IMR-90 (cell line): ENCODE results near the gene NHSL2. TPM values are rescaled to one million over a fixed set of nuclear protein-coding genes. Genes with fewer than 3 reads are reported as not detected.

Experiments used
- ATAC-seq: fragments of 200-7000 bp; cut with Tn5 transposase; 2 replicates; pipeline ENCODE4 v1.9.1; 2020; ENCODE audit warnings: low read depth, mild to moderate bottlenecking, moderate library complexity
- BruUV-seq: library from RNA; stranded (reverse); fragments of 400-500 nt; replicated peaks from 2 replicates; lab custom pipeline; 2021; lab: Mats Ljungman, UMichigan
- CTCF ChIA-PET: fragments of 300-600 bp; formaldehyde crosslinking; extraction: SDS; loops from one replicate; lab custom pipeline; 2021; ENCODE audit warnings: antibody characterized with exemption; lab: Yijun Ruan, JAX
- POLR2A ChIA-PET: fragments of 300-600 bp; sonication (Branson Sonifier 250); formaldehyde crosslinking; loops from one replicate; lab custom pipeline; 2022; ENCODE audit warnings: antibody characterized with exemption; ENCODE audit not compliant: unreplicated experiment; lab: Charles Lee
- DNase-seq: peaks from one replicate; pipeline ENCODE4 v3.0.0; 2013
- H2AFZ ChIP-seq: replicated peaks from 2 replicates; pipeline ENCODE3; 2013; ENCODE audit warnings: low read length, mild to moderate bottlenecking; ENCODE audit not compliant: poor library complexity
- H2AK5ac ChIP-seq: 2 replicates; pipeline ENCODE4 v1.6.1; 2013; ENCODE audit warnings: low read depth, low read length, inconsistent platforms
- H2AK9ac ChIP-seq: replicated peaks from 2 replicates; pipeline ENCODE3; 2013; ENCODE audit warnings: mild to moderate bottlenecking, low read depth, low read length, moderate library complexity; ENCODE audit not compliant: poor library complexity
- H2BK120ac ChIP-seq: 2 replicates; pipeline ENCODE4 v1.6.1; 2013; ENCODE audit warnings: low read depth, low read length, inconsistent platforms
- H2BK15ac ChIP-seq: 3 replicates; pipeline ENCODE4 v1.6.1; 2013; ENCODE audit warnings: low read depth, low read length, inconsistent platforms
- H2BK20ac ChIP-seq: 2 replicates; pipeline ENCODE4 v1.6.1; 2013; ENCODE audit warnings: low read depth, mild to moderate bottlenecking, inconsistent platforms, low read length, moderate library complexity
- H2BK5ac ChIP-seq: 2 replicates; pipeline ENCODE4 v1.6.1; 2013; ENCODE audit warnings: mild to moderate bottlenecking, low read depth, low read length, inconsistent platforms; ENCODE audit not compliant: poor library complexity, severe bottlenecking
- H3K14ac ChIP-seq: replicated peaks from 2 replicates; pipeline ENCODE4 v1.6.1; 2013; ENCODE audit warnings: low read depth, low read length, inconsistent platforms
- H3K18ac ChIP-seq: 2 replicates; pipeline ENCODE4 v1.6.1; 2013; ENCODE audit warnings: low read depth, low read length, control low read depth
- H3K23ac ChIP-seq: 2 replicates; pipeline ENCODE4 v1.6.1; 2013; ENCODE audit warnings: low read depth, low read length, inconsistent platforms
- H3K27ac ChIP-seq: 2 replicates; pipeline ENCODE4 v1.5.1; 2013; ENCODE audit warnings: mild to moderate bottlenecking, control low read depth, low read length; ENCODE audit not compliant: insufficient read depth
- H3K27me3 ChIP-seq: 2 replicates; pipeline ENCODE4 v1.6.1; 2013; ENCODE audit warnings: low read length; ENCODE audit not compliant: control insufficient read depth, insufficient read depth
- H3K36me3 ChIP-seq: 2 replicates; pipeline ENCODE4 v1.6.1; 2013; ENCODE audit warnings: low read length, mixed read lengths; ENCODE audit not compliant: control insufficient read depth, insufficient read depth
- H3K4ac ChIP-seq: 2 replicates; pipeline ENCODE4 v1.6.1; 2013; ENCODE audit warnings: low read depth, low read length, inconsistent platforms
- H3K4me1 ChIP-seq: 2 replicates; pipeline ENCODE4 v1.6.1; 2013; ENCODE audit warnings: low read length, mixed read lengths; ENCODE audit not compliant: control insufficient read depth, insufficient read depth
- H3K4me2 ChIP-seq: 2 replicates; pipeline ENCODE4 v1.6.1; 2013; ENCODE audit warnings: low read depth, mild to moderate bottlenecking, control low read depth, low read length, moderate library complexity
- H3K4me3 ChIP-seq: 2 replicates; pipeline ENCODE4 v1.5.1; 2013; ENCODE audit warnings: low read depth, mild to moderate bottlenecking, control low read depth, low read length, moderate library complexity; ENCODE audit not compliant: insufficient read depth
- H3K56ac ChIP-seq: 2 replicates; pipeline ENCODE4 v1.6.1; 2013; ENCODE audit warnings: low read length, inconsistent platforms; ENCODE audit not compliant: insufficient read depth; ENCODE audit errors: extremely low read depth
- H3K79me1 ChIP-seq, 2 experiments: 2 replicates each; pipeline ENCODE4 v1.6.1; 2013; ENCODE audit warnings: low read length in 2 of 2, inconsistent platforms in 1 of 2, low read depth in 1 of 2
- H3K9ac ChIP-seq: 2 replicates; pipeline ENCODE4 v1.6.1; 2013; ENCODE audit warnings: low read depth, low read length, control low read depth
- H3K9me1 ChIP-seq: 2 replicates; pipeline ENCODE4 v1.6.1; 2013; ENCODE audit warnings: low read length, inconsistent platforms; ENCODE audit not compliant: insufficient read depth
- H3K9me3 ChIP-seq: 2 replicates; pipeline ENCODE4 v1.6.1; 2013; ENCODE audit warnings: low read length; ENCODE audit not compliant: control insufficient read depth, insufficient read depth
- H4K20me1 ChIP-seq: 2 replicates; pipeline ENCODE4 v1.6.1; 2013; ENCODE audit warnings: low read length, inconsistent platforms; ENCODE audit not compliant: insufficient read depth
- H4K5ac ChIP-seq: 2 replicates; pipeline ENCODE4 v1.6.1; 2013; ENCODE audit warnings: mild to moderate bottlenecking, low read depth, low read length, control low read depth
- H4K8ac ChIP-seq, 2 experiments: 2 replicates each; pipeline ENCODE4 v1.6.1; 2013; ENCODE audit warnings: low read depth in 2 of 2, low read length in 2 of 2, control low read depth in 1 of 2, inconsistent platforms in 1 of 2
- H4K91ac ChIP-seq: 2 replicates; pipeline ENCODE4 v1.6.1; 2013; ENCODE audit warnings: low read depth, low read length, inconsistent platforms; ENCODE audit not compliant: insufficient read depth
- BHLHE40 ChIP-seq: fragments of 150-350 bp; IDR thresholded peaks from 2 replicates; pipeline ENCODE4 v1.6.1; 2016; ENCODE audit warnings: mild to moderate bottlenecking, low read depth, low read length
- CEBPB ChIP-seq: IDR thresholded peaks from 2 replicates; pipeline ENCODE4 v1.6.1; 2012; ENCODE audit warnings: low read depth, low read length, improper control_type of control experiment
- CHD1 ChIP-seq: IDR thresholded peaks from 2 replicates; pipeline ENCODE4 v1.6.1; 2012; ENCODE audit warnings: low read depth, low read length, improper control_type of control experiment
- FOS ChIP-seq: fragments of 150-350 bp; IDR thresholded peaks from 2 replicates; pipeline ENCODE4 v1.6.1; 2016; ENCODE audit warnings: low read depth, low read length
- MAFK ChIP-seq: IDR thresholded peaks from 2 replicates; pipeline ENCODE4 v1.6.1; 2012; ENCODE audit warnings: low read depth, low read length, improper control_type of control experiment
- MAZ ChIP-seq: IDR thresholded peaks from 2 replicates; pipeline ENCODE4 v1.6.1; 2012; ENCODE audit warnings: low read depth, mild to moderate bottlenecking, low read length, improper control_type of control experiment, moderate library complexity, borderline replicate concordance
- MXI1 ChIP-seq: IDR thresholded peaks from 2 replicates; pipeline ENCODE4 v1.6.1; 2012; ENCODE audit warnings: low read depth, mild to moderate bottlenecking, low read length, moderate library complexity, borderline replicate concordance
- NFE2L2 ChIP-seq: fragments of 150-350 bp; IDR thresholded peaks from 2 replicates; pipeline ENCODE4 v1.6.1; 2016; ENCODE audit warnings: low read depth, mild to moderate bottlenecking, low read length
- POLR2A ChIP-seq: IDR thresholded peaks from 2 replicates; pipeline ENCODE4 v1.6.1; 2012; ENCODE audit warnings: mild to moderate bottlenecking, low read depth, low read length
- RAD21 ChIP-seq: IDR thresholded peaks from 2 replicates; pipeline ENCODE4 v1.6.1; 2012; ENCODE audit warnings: low read length, improper control_type of control experiment
- RCOR1 ChIP-seq: IDR thresholded peaks from 2 replicates; pipeline ENCODE4 v1.6.1; 2012; ENCODE audit warnings: mild to moderate bottlenecking, low read length, improper control_type of control experiment; ENCODE audit not compliant: insufficient replicate concordance
- RFX5 ChIP-seq: IDR thresholded peaks from 2 replicates; pipeline ENCODE4 v1.8.0; 2012; ENCODE audit warnings: low read depth, mild to moderate bottlenecking, low read length, moderate library complexity
- SMC3 ChIP-seq: fragments of 150-350 bp; IDR thresholded peaks from 2 replicates; pipeline ENCODE4 v1.6.1; 2016; ENCODE audit warnings: low read depth, mild to moderate bottlenecking, antibody characterized with exemption, low read length, moderate library complexity
- WGBS, 2 experiments: methylation state at CpG; one replicate each; pipeline versions ENCODE4 v1.1.5 to v1.1.7; 2013; ENCODE audit warnings: missing lambda C conversion rate in 2 of 2; ENCODE audit not compliant: insufficient read length in 1 of 2; ENCODE audit errors: extremely low coverage in 2 of 2; 5-methylcytosine and 5-hydroxymethylcytosine counted together
- dilution Hi-C: fragments of 300-500 bp; cut with HindIII; formaldehyde crosslinking; loops from one replicate; pipeline ENCODE4 v1.14.3; 2018; ENCODE audit warnings: low sequenced_read_pairs; ENCODE audit not compliant: unreplicated experiment
- in situ Hi-C: fragments of 300-500 bp; cut with MboI; formaldehyde crosslinking; loops from 3 replicates; pipeline ENCODE4 v1.14.3; 2019; ENCODE audit warnings: low sequenced_read_pairs, inconsistent platforms, mixed read lengths
- intact Hi-C: fragments of 100-400 bp; cut with micrococcal nuclease; formaldehyde crosslinking; loops from 2 replicates; pipeline ENCODE4 v1.10.0; 2022
- polyA plus RNA-seq, 3 experiments: library from polyadenylated mRNA; depleted of rRNA; stranded (reverse); fragments of >200 nt; gene quantifications; 2 replicates each; pipeline ENCODE4 v1.2.3, GENCODE V29; 2012; ENCODE audit warnings: low replicate concordance in 1 of 3
- total RNA-seq: library from RNA; depleted of rRNA; stranded (reverse); fragments of >200 nt; gene quantifications from 2 replicates; pipeline ENCODE4 v1.2.3, GENCODE V29; 2012
- TF ChIP-seq, protein P1 (sequence below): fragments of 150-350 bp; IDR thresholded peaks from 2 replicates; pipeline ENCODE4 v1.6.1; 2016; ENCODE audit warnings: low read depth, mild to moderate bottlenecking, low read length, moderate library complexity, borderline replicate concordance
- TF ChIP-seq, protein P2 (sequence below): conservative IDR thresholded peaks from 2 replicates; pipeline ENCODE4 v1.5.1; 2012; ENCODE audit warnings: mild to moderate bottlenecking, low read depth, low read length, improper control_type of control experiment
- TF ChIP-seq, protein P3 (sequence below): fragments of 150-350 bp; IDR thresholded peaks from 2 replicates; pipeline ENCODE4 v1.6.1; 2017; ENCODE audit warnings: mild to moderate bottlenecking, antibody characterized with exemption, low read length, low read depth

NHSL2 gene
- total and polyA plus RNA-seq, 2 of the 4 experiments (the other 2 are of a cell fraction): 0.72 to 0.75 TPM

DNA sequence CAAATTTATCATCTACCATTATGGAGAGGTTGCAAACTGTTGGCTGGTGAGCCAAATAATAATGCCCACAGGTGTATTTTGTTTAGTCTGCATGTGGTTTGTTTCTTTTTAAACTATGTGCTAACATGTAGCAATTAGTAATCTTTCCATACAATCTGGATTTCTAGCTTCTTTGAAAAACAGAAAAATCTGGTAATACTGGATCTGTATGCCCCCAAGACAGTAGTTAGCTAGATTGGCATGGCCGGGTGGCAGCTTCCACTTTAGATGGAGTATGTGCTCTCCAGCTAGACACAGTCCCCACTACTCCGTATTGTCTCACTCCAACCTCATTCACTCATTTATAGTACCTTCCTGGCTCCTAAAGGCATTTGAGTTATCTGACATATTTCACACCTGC is 91.3 kb downstream of the NHSL2 start:
- DNase-seq (no peak), ATAC-seq (no peak)
- Histone ChIP-seq H2AK9ac (no peak overlapping the region), H3K27ac (no peak overlapping the region), H2BK15ac (no peak overlapping the region), H3K27me3 (peaks cover 45% of the 10 kb centered on the region), H3K4me1 (no peaks in the 10 kb centered on the region; the same call in 1 of the 2 replicates), H4K5ac (no peak overlapping the region), H2BK5ac (no peak overlapping the region), H3K36me3 (no peaks in the 10 kb centered on the region), H4K91ac (no peak overlapping the region), H4K20me1 (peaks cover 2% of the 10 kb centered on the region; the same call in 1 of the 2 replicates), H3K18ac (no peak overlapping the region), H3K56ac (no peak overlapping the region), H3K9ac (no peak overlapping the region), H2BK120ac (no peak overlapping the region), H3K4ac (no peak overlapping the region), H2AK5ac (no peak overlapping the region), H3K4me2 (no peak overlapping the region), H3K14ac (no peak overlapping the region), H2BK20ac (no peak overlapping the region), H3K79me1 (no peaks in the 10 kb centered on the region), H3K9me3 (no peaks in the 10 kb centered on the region), H3K23ac (no peak overlapping the region), H4K8ac (no peak overlapping the region), H3K9me1 (no peaks in the 10 kb centered on the region), H2AFZ (no peak overlapping the region), H3K4me3 (no peak overlapping the region)
- dilution Hi-C loops: no loop called here
- POLR2A ChIA-PET: no interaction called here
- WGBS, 2 experiments: no CpG with 5 or more reads among the region's 2 CpGs
- BruUV-seq: no TSS peak
- in situ Hi-C loops: loop anchor here (25.0 kb wide), 1 partner anchor 535 kb away; no protein-coding TSS in a partner anchor
- CTCF ChIA-PET: no interaction called here
- intact Hi-C loops: no loop called here
- no peak for TF ChIP-seq BHLHE40
- TF ChIP-seq FOS: no peak
- TF ChIP-seq, protein P1, sequence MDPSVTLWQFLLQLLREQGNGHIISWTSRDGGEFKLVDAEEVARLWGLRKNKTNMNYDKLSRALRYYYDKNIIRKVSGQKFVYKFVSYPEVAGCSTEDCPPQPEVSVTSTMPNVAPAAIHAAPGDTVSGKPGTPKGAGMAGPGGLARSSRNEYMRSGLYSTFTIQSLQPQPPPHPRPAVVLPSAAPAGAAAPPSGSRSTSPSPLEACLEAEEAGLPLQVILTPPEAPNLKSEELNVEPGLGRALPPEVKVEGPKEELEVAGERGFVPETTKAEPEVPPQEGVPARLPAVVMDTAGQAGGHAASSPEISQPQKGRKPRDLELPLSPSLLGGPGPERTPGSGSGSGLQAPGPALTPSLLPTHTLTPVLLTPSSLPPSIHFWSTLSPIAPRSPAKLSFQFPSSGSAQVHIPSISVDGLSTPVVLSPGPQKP: no peak
- TF ChIP-seq POLR2A: no peak
- no peak for TF ChIP-seq RCOR1
- TF ChIP-seq MXI1: no peak
- TF ChIP-seq NFE2L2: no peak
- no peak for TF ChIP-seq RAD21
- TF ChIP-seq MAZ: no peak
- no peak for TF ChIP-seq CHD1
- TF ChIP-seq, protein P2, sequence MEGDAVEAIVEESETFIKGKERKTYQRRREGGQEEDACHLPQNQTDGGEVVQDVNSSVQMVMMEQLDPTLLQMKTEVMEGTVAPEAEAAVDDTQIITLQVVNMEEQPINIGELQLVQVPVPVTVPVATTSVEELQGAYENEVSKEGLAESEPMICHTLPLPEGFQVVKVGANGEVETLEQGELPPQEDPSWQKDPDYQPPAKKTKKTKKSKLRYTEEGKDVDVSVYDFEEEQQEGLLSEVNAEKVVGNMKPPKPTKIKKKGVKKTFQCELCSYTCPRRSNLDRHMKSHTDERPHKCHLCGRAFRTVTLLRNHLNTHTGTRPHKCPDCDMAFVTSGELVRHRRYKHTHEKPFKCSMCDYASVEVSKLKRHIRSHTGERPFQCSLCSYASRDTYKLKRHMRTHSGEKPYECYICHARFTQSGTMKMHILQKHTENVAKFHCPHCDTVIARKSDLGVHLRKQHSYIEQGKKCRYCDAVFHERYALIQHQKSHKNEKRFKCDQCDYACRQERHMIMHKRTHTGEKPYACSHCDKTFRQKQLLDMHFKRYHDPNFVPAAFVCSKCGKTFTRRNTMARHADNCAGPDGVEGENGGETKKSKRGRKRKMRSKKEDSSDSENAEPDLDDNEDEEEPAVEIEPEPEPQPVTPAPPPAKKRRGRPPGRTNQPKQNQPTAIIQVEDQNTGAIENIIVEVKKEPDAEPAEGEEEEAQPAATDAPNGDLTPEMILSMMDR: no peak
- TF ChIP-seq SMC3: no peak
- no peak for TF ChIP-seq RFX5
- no peak for TF ChIP-seq CEBPB
- TF ChIP-seq MAFK: no peak
- TF ChIP-seq, protein P3, sequence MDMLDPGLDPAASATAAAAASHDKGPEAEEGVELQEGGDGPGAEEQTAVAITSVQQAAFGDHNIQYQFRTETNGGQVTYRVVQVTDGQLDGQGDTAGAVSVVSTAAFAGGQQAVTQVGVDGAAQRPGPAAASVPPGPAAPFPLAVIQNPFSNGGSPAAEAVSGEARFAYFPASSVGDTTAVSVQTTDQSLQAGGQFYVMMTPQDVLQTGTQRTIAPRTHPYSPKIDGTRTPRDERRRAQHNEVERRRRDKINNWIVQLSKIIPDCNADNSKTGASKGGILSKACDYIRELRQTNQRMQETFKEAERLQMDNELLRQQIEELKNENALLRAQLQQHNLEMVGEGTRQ: no peak
